OCI-LY1 (cell line): ENCODE data around the gene TMEM272.

ENCODE experiments used
- H2AFZ ChIP-seq: fragments of 200-600 bp; sonication (generic), shearing (Covaris generic); 2 replicates; pipeline ENCODE4 v1.6.0; 2014; ENCODE audit warnings: antibody characterized with exemption, mild to moderate bottlenecking, low read length
- H3F3A ChIP-seq: fragments of 200-600 bp; sonication (generic), shearing (Covaris generic); 2 replicates; pipeline ENCODE4 v1.6.0; 2014; ENCODE audit warnings: mild to moderate bottlenecking, antibody characterized with exemption, low read length, moderate library complexity; ENCODE audit not compliant: insufficient read depth
- H3K27ac ChIP-seq: fragments of 200-600 bp; sonication (generic); 2 replicates; pipeline ENCODE4 v1.5.1; 2014; ENCODE audit warnings: low read length, mixed run types, mild to moderate bottlenecking, low read depth; ENCODE audit not compliant: poor library complexity, severe bottlenecking
- H3K27me3 ChIP-seq: fragments of 200-600 bp; sonication (generic); 2 replicates; pipeline ENCODE4 v1.6.0; 2014; ENCODE audit warnings: antibody characterized with exemption, mild to moderate bottlenecking, low read length, moderate library complexity; ENCODE audit not compliant: insufficient read depth
- H3K36me3 ChIP-seq: fragments of 200-600 bp; sonication (generic); 2 replicates; pipeline ENCODE4 v1.6.1; 2014; ENCODE audit warnings: mild to moderate bottlenecking, antibody characterized with exemption, low read length, moderate library complexity, mixed read lengths; ENCODE audit not compliant: insufficient read depth
- H3K4me1 ChIP-seq: fragments of 200-600 bp; sonication (generic); 2 replicates; pipeline ENCODE4 v1.5.1; 2014; ENCODE audit warnings: mild to moderate bottlenecking, low read length, moderate library complexity; ENCODE audit not compliant: insufficient read depth, severe bottlenecking
- H3K4me2 ChIP-seq: fragments of 200-600 bp; sonication (generic), shearing (Covaris generic); 2 replicates; pipeline ENCODE4 v1.6.1; 2014; ENCODE audit warnings: low read length
- H3K4me3 ChIP-seq: fragments of 200-600 bp; sonication (generic); 2 replicates; pipeline ENCODE4 v1.5.1; 2014; ENCODE audit warnings: low read length, low read depth, mild to moderate bottlenecking, mixed read lengths; ENCODE audit not compliant: poor library complexity, severe bottlenecking
- H3K79me2 ChIP-seq: fragments of 200-600 bp; shearing (Covaris generic); 2 replicates; pipeline ENCODE4 v1.6.1; 2016; ENCODE audit warnings: mixed run types, low read length, mixed read lengths; ENCODE audit not compliant: insufficient read depth
- H3K9ac ChIP-seq: fragments of 200-600 bp; sonication (generic), shearing (Covaris generic); 2 replicates; pipeline ENCODE4 v1.6.1; 2014; ENCODE audit warnings: mild to moderate bottlenecking, low read length, mixed read lengths
- H3K9me2 ChIP-seq: fragments of 200-600 bp; sonication (generic), shearing (Covaris generic); 2 replicates; pipeline ENCODE4 v1.6.1; 2014; ENCODE audit warnings: low read depth, mild to moderate bottlenecking, low read length, mixed read lengths
- H3K9me3 ChIP-seq: fragments of 200-600 bp; shearing (Covaris generic); 2 replicates; pipeline ENCODE4 v1.6.1; 2014; ENCODE audit warnings: low read length, mixed read lengths
- H4K20me1 ChIP-seq: fragments of 200-600 bp; sonication (generic), shearing (Covaris generic); 2 replicates; pipeline ENCODE4 v1.6.0; 2016; ENCODE audit warnings: mild to moderate bottlenecking, low read length; ENCODE audit not compliant: insufficient read depth
- CTCF ChIP-seq: fragments of 200-600 bp; sonication (generic), shearing (Covaris generic); IDR thresholded peaks from 2 replicates; pipeline ENCODE4 v1.5.1; 2017; ENCODE audit warnings: mild to moderate bottlenecking, antibody characterized with exemption, low read length, moderate library complexity, mixed read lengths
- EZH2 ChIP-seq: fragments of 200-600 bp; sonication (generic), shearing (Covaris generic); IDR thresholded peaks from 2 replicates; pipeline ENCODE4 v1.8.0; 2017; ENCODE audit warnings: borderline replicate concordance, mixed run types, mild to moderate bottlenecking, antibody characterized with exemption, low read length, moderate library complexity, mixed read lengths

The TMEM272 gene

GRCh38 chr13:51777921-51778320 is 67.1 kb downstream of the TMEM272 start:
- no peaks in the 10 kb centered on the region for H3K9me3 ChIP-seq

GRCh38 chr13:51776179-51776578 is 68.8 kb downstream of the TMEM272 start:
- no peaks in the 10 kb centered on the region for H3K9me2 ChIP-seq

More at GRCh38 chr13:51777921-51778320, 67.1 kb downstream of the TMEM272 start:
- no peaks in the 10 kb centered on the region; the same call in 1 of the 2 replicates for H3K27me3 ChIP-seq
- no peaks in the 10 kb centered on the region for H3F3A ChIP-seq
- H3K9ac ChIP-seq: no peak overlapping the region
- H3K4me2 ChIP-seq: no peak overlapping the region
- H3K36me3 ChIP-seq: no peaks in the 10 kb centered on the region
- H3K9me2 ChIP-seq: no peaks in the 10 kb centered on the region
- no peaks in the 10 kb centered on the region for H3K79me2 ChIP-seq
- TF ChIP-seq EZH2 (no peak), CTCF (no peak)
- no peak overlapping the region for H3K4me3 ChIP-seq
- no peaks in the 10 kb centered on the region for H4K20me1 ChIP-seq
- H2AFZ ChIP-seq: no peak overlapping the region
- peaks cover 8% of the 10 kb centered on the region for H3K4me1 ChIP-seq
- H3K27ac ChIP-seq: no peak overlapping the region

GRCh38 chr13:51773515-51773914 is 71.5 kb downstream of the TMEM272 start:
- Histone ChIP-seq H3K9me3 (no peaks in the 10 kb centered on the region), H3K36me3 (no peaks in the 10 kb centered on the region), H3K4me1 (peaks cover 7% of the 10 kb centered on the region), H3K4me2 (no peak overlapping the region), H3K9me2 (no peaks in the 10 kb centered on the region), H2AFZ (no peak overlapping the region), H3K79me2 (no peaks in the 10 kb centered on the region), H3K9ac (no peak overlapping the region), H3K27me3 (no peaks in the 10 kb centered on the region; the same call in 1 of the 2 replicates), H3F3A (no peaks in the 10 kb centered on the region), H3K27ac (no peak overlapping the region), H3K4me3 (no peak overlapping the region), H4K20me1 (no peaks in the 10 kb centered on the region)
- TF ChIP-seq CTCF (no peak), EZH2 (no peak)

More at GRCh38 chr13:51776179-51776578, 68.8 kb downstream of the TMEM272 start:
- Histone ChIP-seq H3K9ac (no peak overlapping the region), H3K27me3 (no peaks in the 10 kb centered on the region; the same call in 1 of the 2 replicates), H3K79me2 (no peaks in the 10 kb centered on the region), H3K4me2 (no peak overlapping the region), H3K27ac (no peak overlapping the region), H3K36me3 (no peaks in the 10 kb centered on the region), H2AFZ (no peak overlapping the region), H3F3A (no peaks in the 10 kb centered on the region), H3K4me3 (no peak overlapping the region), H3K4me1 (peaks cover under 1% of the 10 kb centered on the region), H3K9me3 (no peaks in the 10 kb centered on the region), H4K20me1 (no peaks in the 10 kb centered on the region)
- TF ChIP-seq CTCF: no peak
- no peak for TF ChIP-seq EZH2
